GM12801 (cell line): ENCODE results near the gene TACR3.

Experiments used
- TF ChIP-seq, protein P1 (sequence below): IDR thresholded peaks from one replicate; pipeline ENCODE4 v1.5.1; 2011; ENCODE audit warnings: control low read depth; ENCODE audit not compliant: insufficient read length; ENCODE audit errors: extremely low read depth

The TACR3 gene

DNA sequence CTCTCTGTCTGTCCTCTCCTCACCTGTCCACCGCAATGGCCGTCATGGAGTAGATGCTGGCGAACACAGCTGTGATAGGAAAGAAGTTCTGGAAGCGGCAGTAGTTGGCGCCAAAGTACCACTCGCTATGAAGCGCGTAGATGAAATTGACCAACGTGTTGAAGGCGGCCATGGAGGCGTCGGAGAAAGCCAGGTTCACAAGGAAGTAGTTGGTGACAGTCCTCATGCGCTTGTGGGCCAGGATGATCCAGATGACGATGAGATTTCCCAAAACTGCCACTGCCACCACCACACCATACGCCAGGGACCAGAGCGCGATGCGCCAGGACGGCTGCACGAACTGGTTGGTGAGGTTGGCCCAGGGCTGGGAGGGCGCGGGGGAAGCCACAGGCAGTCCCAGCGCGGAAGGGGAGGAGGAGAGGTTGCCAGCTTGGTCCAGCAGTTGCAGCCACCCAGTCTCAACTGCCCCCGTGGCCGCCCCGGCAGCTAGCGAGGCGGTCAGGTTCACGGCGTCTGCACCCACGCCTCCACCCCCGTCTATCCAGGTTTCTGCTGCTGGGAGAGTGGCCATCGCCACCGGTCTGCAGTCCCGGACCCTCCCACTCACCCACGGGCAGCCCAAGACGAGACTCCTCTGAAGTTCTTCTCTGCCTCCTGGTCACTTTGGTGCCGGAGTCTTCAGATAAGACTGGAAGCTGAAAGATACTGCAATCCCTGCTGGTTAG is 518 bp downstream of the TACR3 start:
- TF ChIP-seq, protein P1, sequence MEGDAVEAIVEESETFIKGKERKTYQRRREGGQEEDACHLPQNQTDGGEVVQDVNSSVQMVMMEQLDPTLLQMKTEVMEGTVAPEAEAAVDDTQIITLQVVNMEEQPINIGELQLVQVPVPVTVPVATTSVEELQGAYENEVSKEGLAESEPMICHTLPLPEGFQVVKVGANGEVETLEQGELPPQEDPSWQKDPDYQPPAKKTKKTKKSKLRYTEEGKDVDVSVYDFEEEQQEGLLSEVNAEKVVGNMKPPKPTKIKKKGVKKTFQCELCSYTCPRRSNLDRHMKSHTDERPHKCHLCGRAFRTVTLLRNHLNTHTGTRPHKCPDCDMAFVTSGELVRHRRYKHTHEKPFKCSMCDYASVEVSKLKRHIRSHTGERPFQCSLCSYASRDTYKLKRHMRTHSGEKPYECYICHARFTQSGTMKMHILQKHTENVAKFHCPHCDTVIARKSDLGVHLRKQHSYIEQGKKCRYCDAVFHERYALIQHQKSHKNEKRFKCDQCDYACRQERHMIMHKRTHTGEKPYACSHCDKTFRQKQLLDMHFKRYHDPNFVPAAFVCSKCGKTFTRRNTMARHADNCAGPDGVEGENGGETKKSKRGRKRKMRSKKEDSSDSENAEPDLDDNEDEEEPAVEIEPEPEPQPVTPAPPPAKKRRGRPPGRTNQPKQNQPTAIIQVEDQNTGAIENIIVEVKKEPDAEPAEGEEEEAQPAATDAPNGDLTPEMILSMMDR, result no peak

DNA sequence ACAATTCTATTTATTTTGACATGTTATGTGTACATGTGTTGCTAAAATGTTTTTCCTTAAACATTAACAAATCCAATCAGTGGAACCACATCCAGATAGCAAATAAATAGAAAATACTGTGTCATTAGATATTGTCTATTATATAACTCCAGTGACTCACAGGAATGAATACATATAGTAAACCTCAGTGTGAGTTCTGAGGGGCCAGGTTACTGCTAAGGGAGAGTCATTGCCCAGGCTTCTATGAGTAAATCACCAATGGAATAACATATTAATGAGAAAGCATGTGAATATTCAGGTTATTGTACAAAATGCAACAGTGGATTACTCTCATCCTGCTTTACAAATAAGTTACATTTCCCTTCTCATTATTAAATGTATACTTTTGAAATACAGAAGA is 27.2 kb downstream of the TACR3 start:
- TF ChIP-seq, protein P1, result no peak

DNA sequence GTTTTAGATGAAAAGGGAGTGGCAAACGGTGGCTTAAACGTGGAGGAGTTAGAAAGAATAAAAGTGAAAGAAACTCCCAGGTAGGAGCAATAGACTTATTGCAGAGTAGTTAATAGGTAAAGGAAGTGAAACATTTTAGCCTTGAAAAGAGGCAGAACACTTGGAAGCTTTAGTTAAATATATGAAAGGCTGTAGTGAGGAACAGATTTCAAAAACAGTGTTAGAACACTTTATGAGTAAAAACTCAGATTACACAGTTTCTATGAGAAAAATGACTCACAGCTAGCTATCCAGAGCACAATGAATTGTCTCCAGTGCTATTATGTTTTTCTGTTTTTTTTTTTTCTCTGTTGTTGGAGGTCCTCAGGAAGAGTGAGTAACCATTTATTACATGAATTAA is 45.8 kb downstream of the TACR3 start:
- TF ChIP-seq, protein P1, result no peak

DNA sequence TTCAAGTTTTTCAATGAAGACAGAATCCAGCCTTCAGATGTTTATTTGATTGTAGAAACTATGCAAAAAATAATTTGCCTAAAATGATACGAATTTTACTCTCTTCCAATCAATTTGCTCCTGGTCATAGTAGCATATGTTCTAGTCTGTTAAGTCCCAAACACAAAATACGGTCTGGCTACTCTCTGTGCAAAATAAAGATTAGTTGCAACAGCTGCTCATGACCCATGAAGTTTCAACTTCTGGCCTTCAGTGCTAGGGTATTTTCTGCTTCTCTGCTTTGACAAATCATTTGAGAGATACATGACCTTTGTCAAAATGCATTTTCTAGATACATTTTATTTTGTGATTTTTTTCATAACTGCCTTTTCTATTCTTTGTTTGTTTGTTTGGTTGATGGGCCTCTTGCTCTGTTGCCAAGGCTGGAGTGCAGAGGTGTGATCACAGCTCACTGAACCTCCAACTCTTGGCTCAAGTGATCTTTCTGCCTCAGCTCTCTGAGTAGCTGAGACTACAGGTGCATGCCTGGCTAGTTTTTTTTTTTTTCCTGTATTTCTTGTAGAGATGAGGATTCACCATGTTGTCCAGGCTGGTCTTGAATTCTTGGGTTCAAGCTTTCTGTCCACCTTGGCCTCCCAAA is 55.2 kb downstream of the TACR3 start:
- TF ChIP-seq, protein P1, result no peak

DNA sequence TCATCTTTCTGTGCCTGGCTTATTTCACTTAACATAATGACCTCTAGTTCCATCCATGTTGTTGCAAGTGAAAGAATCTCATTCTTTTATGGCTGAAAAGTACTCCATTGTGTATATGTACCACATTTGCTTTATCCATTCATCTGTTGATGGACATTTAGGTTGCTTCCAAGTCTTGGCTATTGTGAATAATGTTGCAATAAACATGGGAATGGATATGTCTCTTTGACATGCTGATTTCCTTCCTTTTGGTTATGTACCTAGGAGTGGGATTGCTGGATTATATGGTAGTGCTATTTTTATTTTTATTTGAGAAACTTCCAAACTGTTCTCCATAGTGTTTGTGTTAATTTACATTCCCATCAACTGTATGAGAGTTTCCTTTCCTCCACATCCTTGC is 71.2 kb downstream of the TACR3 start:
- TF ChIP-seq, protein P1, result no peak

DNA sequence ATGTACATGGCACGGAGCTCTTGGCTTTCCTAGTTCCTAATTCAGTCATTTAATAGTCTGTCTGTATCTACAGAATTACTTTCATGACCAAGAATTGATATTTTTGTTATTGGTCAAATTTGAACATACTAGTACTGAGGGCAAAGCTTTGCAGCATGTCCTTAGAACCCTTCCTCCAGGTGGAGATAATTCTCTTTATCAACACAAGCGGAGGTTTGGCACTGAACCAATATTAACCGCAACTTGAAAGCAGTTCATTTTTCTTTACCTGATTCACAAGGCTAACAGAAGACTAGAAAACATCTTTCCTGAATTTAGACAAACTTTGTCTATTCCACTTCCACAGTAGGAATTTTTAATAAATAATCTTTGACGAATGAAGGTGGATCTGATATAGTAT is 73.8 kb downstream of the TACR3 start:
- TF ChIP-seq, protein P1, result no peak

DNA sequence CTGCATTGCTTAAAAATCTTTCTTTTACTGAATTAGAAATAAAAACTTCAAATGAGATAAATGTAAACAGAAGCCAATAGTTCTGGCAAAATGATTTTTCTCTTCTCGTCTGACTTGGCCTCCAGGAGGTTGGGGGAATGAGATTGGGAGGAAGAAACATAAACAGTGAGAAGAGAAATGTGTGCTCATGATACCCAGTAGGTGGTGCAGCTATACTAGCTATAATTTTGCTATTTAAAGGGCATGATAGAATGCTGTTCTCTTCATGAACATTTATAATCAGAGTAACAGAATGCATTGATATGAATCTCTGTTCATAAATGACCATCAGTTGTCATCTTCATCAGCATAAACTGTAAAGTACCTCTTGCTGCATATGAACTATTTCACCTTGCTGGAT is 85.5 kb downstream of the TACR3 start:
- TF ChIP-seq, protein P1, result no peak
